ENCODE results near the gene NPR1.

NPR1 gene

GRCh38 chr1:153642161-153642560 lies 36.3 kb upstream of the NPR1 start:
- H3K4me3 ChIP-seq (ENCODE audit: low read depth, low read length), result no peak overlapping the region
- DNase-seq (ENCODE audit: low read depth, low spot score), result no peak
- TF ChIP-seq, protein P1, sequence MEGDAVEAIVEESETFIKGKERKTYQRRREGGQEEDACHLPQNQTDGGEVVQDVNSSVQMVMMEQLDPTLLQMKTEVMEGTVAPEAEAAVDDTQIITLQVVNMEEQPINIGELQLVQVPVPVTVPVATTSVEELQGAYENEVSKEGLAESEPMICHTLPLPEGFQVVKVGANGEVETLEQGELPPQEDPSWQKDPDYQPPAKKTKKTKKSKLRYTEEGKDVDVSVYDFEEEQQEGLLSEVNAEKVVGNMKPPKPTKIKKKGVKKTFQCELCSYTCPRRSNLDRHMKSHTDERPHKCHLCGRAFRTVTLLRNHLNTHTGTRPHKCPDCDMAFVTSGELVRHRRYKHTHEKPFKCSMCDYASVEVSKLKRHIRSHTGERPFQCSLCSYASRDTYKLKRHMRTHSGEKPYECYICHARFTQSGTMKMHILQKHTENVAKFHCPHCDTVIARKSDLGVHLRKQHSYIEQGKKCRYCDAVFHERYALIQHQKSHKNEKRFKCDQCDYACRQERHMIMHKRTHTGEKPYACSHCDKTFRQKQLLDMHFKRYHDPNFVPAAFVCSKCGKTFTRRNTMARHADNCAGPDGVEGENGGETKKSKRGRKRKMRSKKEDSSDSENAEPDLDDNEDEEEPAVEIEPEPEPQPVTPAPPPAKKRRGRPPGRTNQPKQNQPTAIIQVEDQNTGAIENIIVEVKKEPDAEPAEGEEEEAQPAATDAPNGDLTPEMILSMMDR (IDR thresholded peaks at IDR 0.05; ENCODE audit: low read depth, low read length), result no peak
- in situ Hi-C loops (cut with HindIII; ENCODE audit: low sequenced_read_pairs), result no loop called here

- TF ChIP-seq, protein P1 (IDR thresholded peaks at IDR 0.05; ENCODE audit: low read depth, low read length), result no peak
- no peak for DNase-seq (ENCODE audit: low read depth, low spot score)
- in situ Hi-C loops (cut with HindIII; ENCODE audit: low sequenced_read_pairs), result no loop called here
- H3K4me3 ChIP-seq (ENCODE audit: low read depth, low read length), result no peak overlapping the region
Observed at GRCh38 chr1:153643100-153643499, 35.4 kb upstream of the NPR1 start.

DNA sequence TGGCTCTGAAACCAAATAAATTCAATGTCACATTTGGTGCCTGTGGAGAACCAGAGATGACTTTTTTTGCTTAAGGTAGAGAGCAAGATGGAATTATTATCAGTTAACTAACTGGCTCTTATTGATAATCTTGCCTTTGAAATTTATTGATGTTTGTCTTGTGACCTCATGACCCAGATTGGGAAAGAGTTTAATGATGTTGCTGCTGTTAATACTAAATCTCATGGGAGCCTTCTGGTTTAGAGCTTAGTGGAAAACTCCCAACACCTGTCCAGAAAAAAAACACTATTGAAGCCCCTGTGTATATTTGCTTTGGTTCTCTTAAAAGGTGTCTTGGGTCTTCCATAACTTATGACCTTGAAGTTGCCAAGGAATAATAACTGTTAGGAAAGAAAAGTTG lies 34.7 kb upstream of the NPR1 start:
- no peak overlapping the region for H3K4me3 ChIP-seq (ENCODE audit: low read depth, low read length)
- TF ChIP-seq, protein P1 (IDR thresholded peaks at IDR 0.05; ENCODE audit: low read depth, low read length), result no peak
- in situ Hi-C loops (cut with HindIII; ENCODE audit: low sequenced_read_pairs), result no loop called here
- no peak for DNase-seq (ENCODE audit: low read depth, low spot score)

DNA sequence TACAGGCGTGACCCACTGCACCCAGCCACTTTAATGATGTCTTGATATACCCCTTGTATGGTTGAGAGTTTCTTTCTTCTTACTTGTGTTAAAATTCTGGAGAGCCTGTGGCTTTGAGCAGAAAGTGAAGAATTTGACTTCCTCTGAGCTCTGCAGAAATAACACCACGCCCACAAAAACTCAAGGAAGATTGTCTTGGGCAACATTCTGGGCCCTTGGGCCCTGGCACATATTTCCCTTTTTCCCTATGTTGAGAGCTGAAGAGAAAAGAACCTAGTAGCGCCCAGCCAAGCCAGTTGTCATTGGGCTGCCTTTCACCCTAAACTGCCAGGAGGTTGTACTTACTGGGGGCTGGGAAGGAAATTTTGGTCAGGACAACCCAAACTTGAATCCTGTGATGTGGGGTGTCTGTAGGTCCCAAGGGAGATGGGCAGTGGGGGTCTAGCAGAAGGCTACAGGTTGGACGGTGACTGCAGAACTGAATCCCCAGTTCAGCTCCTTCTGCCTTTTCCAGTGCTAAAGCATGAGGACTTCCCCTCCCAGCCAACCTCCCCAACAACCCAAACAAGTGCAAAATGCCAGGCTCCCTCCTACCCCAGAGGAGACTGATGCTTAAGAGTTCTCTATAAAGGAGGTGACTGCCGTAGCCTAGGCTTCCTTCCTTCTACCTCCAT lies 31.7 kb upstream of the NPR1 start:
- TF ChIP-seq, protein P1 (IDR thresholded peaks at IDR 0.05; ENCODE audit: low read depth, low read length), result no peak
- DNase-seq (ENCODE audit: low read depth, low spot score), result no peak
- no peak overlapping the region for H3K4me3 ChIP-seq (ENCODE audit: low read depth, low read length)
- in situ Hi-C loops (cut with HindIII; ENCODE audit: low sequenced_read_pairs), result no loop called here

- H3K4me3 ChIP-seq (ENCODE audit: low read depth, low read length), result no peak overlapping the region
- TF ChIP-seq, protein P1 (IDR thresholded peaks at IDR 0.05; ENCODE audit: low read depth, low read length), result no peak
- no peak for DNase-seq (ENCODE audit: low read depth, low spot score)
- in situ Hi-C loops (cut with HindIII; ENCODE audit: low sequenced_read_pairs), result no loop called here
Observed at GRCh38 chr1:153647346-153647714, 31.2 kb upstream of the NPR1 start.

DNA sequence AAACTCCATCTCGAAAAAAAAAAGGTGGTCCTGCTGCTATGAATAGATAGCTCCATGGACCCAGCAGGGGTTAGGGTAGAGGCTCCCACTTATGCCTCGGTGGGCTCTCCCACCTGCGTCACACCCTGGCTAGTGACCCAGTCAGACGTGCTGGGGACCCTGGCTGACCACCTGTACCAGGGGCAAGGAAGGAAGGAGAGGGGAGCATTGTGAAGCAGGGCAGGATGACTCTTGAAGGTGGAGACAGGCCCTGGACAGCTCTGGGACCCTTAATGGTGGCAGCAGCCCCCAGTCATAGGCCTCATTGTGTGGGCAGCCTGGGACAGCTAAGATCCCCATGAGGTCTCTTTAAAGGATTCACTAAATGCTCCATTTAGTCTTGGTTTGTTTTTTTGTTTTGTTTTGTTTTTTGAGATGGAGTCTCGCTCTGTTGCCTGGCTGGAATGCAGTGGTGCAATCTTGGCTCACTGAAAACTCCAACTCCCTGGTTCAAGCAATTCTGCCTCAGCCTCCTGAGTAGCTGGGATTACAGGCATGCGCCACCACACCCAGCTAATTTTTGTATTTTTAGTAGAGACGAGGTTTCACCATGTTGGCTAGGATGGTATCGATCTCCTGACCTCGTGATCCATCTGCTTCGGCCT lies 30.4 kb upstream of the NPR1 start:
- DNase-seq (ENCODE audit: low read depth, low spot score), result no peak
- in situ Hi-C loops (cut with HindIII; ENCODE audit: low sequenced_read_pairs), result no loop called here
- H3K4me3 ChIP-seq (ENCODE audit: low read depth, low read length), result no peak overlapping the region
- TF ChIP-seq, protein P1 (IDR thresholded peaks at IDR 0.05; ENCODE audit: low read depth, low read length), result no peak
